HG03575 (cell line): Measurements from ENCODE around the gene HMSD.
A peak's percentile ranks its signal among the peaks of the same experiment; 100 is the strongest.
"Not testable (repeated sequence)": the region's sequence is repeated elsewhere in the genome, so short reads cannot be mapped to it uniquely, and the experiment has no call there.

Experiments used
- ATAC-seq: cut with Tn5 transposase; IDR thresholded peaks from one replicate; pipeline ENCODE4 v1.9.1; 2021; ENCODE audit not compliant: unreplicated experiment, insufficient number of reproducible peaks, low FRiP score; ENCODE audit errors: extremely low read depth

HMSD gene, protein sequence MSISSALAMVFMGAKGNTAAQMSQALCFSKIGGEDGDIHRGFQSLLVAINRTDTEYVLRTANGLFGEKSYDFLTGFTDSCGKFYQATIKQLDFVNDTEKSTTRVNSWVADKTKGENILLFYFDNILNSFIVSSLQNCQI

DNA sequence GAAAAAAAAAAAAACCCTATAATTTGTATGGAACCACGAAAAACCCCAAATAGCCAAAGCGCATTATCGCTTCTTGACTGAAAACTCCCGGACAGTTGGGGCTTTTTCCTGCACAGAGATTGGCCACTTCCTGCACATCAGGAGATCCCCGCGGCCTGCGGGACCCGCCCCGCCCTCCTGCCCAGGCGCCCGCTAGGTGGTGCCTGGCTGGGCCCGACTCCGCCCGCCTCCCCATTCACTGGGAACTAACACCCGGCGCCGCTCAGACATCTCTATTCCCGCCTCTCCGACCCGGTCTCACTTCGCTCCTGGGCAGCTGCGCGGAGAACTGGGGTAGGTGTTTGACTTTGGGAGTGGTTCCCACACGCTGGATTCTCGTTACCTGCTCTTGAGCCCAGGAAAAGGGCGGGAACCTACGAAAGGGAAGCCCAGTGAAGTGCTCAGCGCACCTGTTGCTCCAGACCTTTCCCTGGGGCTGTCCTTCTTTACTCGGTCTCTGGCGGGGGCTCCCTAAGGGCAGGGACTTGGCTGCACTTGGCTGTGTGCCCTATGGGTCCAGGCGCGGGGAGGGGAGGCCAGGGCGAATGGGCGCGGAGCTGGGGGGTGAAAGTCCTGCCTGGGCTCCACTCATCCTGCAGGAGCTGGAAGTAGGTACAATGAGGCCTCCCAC is at the start of gene HMSD:
TSS of gene HMSD (plus strand) at position 234 of the 670 bp plus-strand sequence. CDS start 4,155 bp downstream, outside the sequence.
- peak; percentile 55 for ATAC-seq

DNA sequence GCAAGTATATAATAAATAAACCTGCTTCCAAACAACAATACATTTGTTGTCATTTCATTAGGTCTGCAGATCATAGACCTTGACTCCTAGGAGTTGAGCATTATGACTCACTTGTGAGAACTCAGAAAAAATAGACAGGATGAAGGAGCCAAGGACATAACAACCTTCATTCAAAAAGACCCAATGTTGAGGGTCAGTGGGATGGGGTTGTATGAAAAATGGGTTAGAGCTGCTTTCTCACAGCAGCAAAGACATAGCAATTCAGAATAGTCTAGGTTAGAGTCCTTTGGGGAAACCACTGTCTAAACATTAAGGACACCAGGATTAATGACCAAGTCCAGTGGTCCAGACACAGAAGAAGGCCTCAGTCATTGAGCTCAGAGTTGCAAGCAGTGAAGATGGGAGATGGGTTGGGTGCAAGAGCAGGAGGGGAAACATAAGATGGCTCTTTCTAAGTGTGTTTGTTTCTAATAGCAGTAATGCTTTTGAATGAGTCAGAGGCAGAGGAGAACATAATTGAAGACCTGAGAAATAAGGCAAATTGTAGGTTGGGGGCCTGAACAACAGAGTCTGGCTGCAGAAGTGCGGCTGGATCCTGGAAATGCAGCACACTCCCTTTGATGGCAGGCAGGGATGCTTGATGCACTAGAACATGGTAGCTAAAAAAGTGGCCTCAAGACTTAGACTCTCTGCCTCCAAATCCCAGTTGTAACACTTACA is 45.1 kb upstream of the HMSD start:
- ATAC-seq, result no peak

DNA sequence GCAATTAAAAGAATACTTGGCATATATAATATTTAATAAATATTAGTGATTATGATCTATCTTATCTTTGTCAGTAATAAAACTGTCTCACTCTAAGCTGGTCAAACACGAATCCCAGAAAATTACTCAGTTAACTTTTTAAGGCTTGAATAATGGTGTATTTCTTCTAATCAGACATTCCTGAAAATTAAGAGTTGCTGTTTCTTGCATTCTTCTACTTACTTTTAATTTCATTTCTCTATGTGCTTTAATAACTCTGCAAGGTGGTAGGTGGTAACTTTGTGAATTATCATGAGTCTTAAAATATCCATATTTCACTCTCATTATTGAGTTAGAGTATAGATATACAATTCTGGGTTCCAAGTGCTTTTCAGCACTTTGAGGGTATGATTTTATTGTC is 44.4 kb upstream of the HMSD start:
- ATAC-seq, result no peak

DNA sequence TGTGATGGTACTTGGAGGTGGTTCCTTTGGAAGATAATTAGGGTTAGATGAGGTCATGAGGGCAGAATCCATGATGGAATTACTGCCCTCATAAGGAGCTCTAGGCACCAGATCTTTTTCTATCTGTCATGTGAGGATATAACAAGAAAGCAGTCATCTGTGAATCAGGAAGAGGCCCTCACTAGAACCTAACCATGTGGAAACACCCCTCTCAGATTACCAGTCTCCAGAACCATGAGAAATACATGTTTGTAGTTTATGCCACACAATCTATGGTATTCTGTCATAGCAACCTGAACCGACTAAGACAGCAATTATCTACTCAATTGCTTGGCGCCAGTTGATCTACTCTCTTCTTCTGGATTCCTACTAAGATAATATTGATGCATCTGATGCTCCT is 43.7 kb upstream of the HMSD start:
- no peak for ATAC-seq

DNA sequence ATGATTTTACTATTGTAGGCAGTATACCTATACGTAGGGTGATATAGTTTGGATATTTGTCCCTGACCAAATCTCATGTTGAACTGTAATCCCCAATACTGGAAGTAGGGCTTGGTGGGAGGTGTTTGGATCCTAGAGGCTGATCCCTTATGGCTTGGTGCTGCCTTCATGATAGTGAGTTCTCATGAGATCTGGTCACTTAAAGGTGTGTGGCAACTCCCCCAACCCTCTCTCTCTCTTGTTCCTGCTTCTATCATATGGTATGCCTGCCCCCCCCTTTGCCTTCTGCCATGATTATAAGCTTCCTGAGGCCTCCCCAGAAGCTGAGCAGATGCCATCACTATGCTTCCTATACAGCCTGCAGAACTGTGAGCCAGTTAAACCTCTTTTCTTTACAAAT is 43.0 kb upstream of the HMSD start:
- no peak for ATAC-seq

DNA sequence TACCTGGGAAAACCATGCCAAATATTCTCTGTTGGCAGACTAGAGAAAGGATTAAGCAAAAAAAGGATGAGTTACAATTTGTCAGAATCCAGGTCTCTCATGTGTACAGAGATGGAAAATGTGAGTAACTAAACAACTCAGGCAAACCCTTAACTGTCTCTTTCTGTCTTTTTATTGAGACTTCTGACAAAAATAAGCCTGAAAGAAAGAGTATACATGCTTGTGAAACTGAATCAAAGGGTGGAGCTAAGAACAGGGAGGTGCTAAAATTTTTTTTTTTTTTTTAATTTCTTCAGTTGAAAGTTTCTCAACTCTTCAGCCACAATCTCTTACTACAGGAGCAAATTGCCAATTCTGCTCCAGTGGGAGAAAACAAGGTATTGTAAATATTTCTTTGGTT is 41.4 kb upstream of the HMSD start, which contains the start of gene SERPINB10:
TSS of gene SERPINB10 (plus strand) at position 295 of the 400 bp plus-strand sequence. CDS start 7,553 bp downstream, outside the sequence.
- peak; percentile 83 for ATAC-seq

DNA sequence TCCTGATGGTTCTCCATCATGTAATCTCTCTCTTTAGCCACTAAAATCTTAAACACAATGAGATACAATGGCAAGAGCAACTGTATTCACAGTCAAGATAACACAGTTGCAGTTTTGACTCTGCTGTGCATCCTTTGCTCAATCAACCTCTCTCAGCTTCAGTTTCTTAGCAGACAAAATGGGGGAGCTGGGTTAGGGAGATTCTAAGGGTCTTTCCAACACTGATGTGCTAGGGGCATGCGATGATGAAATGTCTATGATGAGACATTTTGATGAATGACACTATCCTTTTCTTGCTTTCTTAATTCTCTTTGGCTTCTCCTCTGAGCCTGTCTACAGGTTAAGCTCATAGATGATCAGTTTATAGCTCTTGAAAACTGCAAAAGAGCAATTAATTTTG is 40.2 kb upstream of the HMSD start:
- ATAC-seq, result no peak

DNA sequence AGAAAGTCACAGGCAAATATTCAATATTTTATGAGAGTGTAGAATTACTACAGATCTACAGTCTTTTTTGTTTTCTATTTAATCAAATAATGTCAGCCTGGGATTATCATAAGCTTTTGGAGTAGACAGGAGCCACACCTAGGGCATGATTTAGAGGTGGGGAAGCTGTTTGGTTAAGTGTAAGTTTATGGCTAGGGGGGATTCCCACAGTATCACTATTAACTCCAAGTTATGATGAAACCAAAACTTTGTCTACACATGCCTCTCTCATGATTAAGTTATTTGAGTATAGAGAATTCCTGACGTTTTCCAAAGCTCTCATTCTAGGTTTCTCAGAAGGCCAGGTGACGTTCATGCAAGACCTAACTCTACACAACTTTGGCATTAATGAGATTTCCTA is 39.2 kb upstream of the HMSD start:
- no peak for ATAC-seq

DNA sequence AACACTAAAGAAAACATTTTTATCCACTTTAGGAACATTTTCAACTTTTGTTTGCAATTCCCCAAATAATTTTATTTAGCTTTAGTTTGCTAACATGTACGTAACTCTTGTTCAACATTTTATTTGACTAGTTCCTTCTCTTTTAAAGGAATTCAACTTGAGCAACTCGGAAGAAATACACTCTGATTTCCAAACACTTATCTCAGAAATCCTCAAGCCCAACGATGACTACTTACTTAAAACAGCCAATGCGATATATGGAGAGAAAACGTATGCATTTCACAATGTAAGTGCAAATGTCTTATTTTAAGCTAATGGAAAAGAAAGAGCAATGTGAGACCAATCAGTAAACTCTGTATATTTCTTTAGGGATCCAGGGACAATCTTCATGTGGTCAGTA is 31.3 kb upstream of the HMSD start:
- no peak for ATAC-seq

DNA sequence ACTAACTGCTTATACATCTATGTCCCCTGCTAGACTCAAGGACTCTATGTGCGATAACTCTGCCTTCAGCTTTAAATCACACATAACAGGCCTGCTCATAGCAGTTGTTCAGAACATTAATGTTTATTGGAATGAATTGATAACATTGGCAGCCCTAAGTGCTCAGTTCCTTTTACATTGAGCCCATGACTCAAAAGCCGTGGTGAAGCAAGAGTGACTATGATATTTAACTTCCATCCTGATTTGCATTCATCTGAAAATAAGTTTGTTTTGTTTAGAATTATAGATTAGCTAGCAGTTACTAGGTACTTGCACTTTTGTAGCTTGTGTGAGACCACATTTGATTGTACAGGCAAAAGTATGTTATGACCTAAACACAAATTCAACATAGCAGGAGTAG is 27.1 kb upstream of the HMSD start:
- ATAC-seq, result no peak

DNA sequence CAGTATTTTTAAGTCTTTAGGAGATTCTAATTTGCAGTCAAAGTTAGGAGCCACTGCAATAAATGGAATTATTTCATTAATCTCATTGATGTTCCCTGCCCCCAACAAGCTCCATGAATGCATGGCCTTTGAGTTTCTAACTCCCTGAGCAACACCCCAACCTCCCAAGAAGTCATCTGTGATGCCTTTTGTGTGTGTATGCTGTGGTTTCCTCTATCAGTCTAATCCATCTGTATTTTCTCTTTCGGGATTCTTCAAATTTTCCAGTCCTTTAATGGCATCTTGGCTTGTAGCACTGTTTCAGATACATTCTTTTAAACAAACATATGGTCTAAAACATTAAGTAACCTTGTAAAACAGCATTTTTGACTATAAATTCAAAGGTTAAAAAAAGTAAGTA is 24.6 kb upstream of the HMSD start:
- ATAC-seq, result no peak

DNA sequence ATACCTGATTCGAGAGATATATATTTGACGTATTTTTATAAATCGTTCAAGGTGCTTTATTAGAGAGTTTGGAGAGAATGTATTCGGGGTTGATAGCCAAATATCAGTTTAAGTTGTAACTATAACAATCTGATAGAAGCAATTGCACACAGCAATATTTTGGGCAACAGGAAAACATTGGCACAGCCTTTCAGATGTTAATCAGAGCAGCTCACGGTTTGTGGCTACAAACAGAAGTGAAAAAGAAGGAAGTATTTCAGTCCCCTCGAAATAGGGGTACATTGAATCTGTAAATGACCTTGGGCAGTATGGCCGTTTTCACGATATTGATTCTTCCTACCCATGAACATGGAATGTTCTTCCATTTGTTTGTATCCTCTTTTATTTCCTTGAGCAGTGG is 20.8 kb upstream of the HMSD start:
- no peak for ATAC-seq

DNA sequence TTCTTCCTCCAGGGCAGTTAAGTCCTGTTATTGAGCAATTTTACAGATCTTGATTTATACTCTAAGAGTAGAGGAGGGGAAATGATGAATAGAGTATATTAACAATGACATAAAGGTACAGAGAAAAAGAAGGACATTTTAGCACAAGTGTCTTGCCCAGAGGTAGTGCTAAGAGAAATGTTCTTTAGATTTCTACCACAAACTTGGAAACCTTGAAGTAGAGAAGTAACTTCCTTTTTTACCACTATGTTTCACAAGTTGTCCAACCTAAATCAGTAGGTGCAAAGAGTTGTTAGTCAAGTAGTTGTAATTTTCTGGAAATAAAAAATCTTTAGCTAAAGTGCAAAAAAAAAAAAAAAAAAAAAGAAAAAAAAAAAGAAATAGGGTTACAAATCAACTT is 19.7 kb upstream of the HMSD start:
- ATAC-seq, result not testable (repeated sequence)

DNA sequence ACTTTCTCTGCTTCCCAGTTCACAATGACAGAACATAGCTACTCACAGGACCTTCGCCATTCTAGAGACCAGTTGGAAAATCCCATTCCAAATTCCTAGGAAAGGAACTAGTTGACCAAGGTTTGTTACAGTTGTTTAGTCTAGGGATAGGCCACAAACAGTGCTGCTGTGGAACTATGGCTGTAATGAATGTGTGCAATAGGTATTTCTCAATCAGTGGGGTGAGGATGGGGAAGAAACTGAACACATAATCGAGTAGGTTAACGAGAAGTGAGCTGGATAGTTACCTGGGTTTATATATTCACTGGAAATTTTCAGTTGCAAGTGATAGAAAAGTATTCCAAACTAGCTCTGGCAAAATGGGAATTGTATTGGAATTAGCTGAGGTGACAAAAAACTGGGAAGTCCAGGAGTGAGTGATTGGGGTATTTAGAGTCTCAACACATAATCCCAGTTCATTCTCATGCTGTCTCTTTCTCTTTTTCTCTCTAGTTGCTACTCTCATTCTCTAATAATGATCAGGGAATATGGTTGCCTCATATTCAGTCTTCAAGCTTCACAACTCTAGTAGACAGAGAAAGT is 18.2 kb upstream of the HMSD start:
- no peak for ATAC-seq

DNA sequence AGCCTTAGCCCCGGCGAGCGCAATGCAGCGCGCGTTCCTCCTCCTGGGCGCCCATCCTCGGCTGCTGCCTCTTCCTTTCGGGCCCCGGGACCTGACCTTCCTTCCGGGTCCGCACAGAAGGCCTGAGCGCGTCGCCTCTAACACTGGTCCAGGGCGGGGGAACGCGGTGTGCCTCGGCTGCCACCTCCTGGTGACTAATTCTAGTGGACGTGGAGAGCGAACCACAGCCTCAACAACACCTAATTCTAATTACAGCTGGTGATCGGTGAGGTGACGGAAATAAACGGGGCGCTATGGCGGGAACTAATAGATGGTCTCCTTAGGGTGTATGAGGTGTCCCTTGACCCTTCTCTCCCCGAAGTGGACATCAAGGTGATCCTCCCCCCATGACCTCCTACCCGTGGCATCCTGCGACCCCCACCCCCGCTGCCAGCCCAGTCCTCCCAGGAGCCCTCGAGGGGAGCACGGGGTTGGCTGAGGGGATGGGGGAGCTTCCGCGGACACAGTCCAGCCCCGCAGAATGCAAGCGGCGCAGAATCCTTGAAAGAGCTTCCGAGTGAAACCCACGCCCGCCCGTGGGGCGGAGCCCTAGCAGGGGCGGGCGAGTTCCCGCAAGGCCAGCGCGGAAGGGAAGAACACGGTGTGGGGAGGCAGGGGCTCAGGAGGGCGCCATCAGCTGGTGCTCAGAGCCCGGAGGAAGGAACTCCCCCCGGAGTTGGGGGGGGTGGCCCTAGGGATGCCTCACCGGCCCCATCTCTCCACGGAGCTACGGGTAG is 12.8 kb upstream of the HMSD start:
- ATAC-seq, result peak; percentile 90

DNA sequence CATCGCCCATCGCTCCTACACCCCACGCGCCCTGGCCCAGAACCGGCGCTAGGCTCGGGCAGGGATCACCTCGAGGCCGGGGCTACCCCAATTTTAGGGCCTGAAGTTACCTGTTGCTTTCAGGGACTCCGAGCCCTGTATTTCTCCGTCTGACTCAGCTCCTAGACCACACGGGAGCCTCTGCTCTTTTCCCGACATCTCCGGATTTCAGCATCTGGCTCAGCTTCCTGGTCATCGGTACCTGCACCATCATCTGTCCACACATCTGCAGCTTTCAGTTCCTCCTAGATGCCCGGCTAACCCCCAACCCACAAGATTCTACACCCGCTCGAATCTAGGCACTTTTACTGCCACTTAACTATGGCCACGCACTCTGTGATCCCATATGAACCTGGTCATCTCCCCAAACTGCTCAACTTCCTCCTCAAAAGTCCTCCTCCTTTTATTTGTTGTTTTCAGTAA is 12.1 kb upstream of the HMSD start:
- ATAC-seq, result peak; percentile 8

DNA sequence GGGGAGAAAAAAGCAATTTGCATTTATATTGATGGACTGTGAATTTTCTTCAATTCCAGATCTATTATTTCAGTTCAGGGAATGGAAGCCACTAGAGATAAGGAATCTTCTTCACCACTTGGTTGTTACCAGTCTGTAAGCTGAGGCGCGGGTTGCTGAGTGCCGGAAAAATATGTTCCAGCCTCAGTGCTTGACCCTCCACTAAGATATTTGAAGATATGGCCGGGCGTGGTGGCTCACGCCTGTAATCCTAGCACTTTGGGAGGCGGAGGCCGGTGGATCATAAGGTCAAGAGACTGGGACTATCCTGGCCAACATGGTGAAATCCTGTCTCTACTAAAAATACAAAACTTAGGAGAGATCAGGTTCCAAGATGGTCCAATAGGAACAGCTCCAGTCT is 9.1 kb upstream of the HMSD start:
- no peak for ATAC-seq

DNA sequence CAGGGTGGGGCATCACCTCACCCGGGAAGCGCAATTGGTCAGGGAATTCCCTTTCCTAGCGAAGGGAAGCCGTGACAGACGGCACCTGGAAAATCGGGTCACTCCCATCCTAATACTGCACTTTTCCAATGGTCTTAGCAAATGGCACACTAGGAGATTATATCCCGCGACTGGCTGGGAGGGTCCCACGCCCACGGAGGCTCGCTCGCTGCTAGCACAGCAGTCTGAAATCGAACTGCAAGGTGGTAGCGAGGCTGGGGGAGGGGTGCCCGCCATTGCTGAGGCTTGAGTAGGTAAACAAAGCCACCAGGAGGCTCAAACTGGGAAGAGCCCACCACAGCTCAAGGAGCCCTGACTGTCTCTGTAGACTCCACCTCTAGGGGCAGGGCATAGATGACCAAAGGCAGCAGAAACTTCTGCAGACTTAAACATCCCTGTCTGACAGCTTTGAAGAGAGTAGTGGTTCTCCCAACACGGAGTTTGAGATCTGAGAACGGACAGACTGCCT is 8.5 kb upstream of the HMSD start:
- ATAC-seq, result not testable (repeated sequence)
